NCI-H2227 (cell line): Measurements from ENCODE around the gene MAPK1.
"Not testable (repeated sequence)": the region's sequence is repeated elsewhere in the genome, so short reads cannot be mapped to it uniquely, and the experiment has no call there.

Source experiments
- DNase-seq: peaks from one replicate; lab custom pipeline; 2025; ENCODE audit not compliant: unreplicated experiment; lab: John Stamatoyannopoulos, UW

Gene MAPK1

DNA sequence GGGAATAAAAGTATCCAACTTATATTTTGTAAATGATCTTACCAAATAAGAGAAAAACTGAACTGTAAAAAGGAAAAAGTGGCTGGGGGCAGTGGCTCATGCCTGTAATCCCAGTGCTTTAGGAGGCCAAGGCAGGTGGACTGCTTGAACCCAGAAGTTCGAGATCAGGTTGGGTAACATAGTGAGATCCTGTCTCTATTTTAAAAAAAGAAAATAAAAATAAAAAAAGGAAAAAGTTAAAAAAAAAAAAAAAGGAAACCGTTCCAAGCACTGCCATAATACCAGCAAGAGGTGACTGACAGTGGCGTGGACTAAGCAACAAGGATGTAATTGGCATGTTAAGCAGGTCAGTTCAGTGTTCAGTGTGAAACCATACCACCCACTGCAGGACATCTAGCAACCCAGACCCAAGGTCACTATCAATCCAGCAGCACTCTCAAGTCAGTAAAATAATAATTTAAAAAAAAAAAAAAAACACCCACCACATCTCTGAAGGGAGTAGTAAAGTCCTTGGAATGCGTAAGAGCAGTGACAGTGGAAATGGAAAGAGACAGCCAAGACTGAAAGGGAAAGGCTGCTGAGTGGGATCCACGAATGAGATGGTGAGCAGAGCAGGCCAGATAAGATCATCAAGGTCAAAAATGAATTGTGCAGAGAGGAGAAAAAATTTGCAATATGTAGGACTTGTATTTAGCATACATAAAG lies 43.6 kb downstream of the MAPK1 start:
- no peak for DNase-seq

DNA sequence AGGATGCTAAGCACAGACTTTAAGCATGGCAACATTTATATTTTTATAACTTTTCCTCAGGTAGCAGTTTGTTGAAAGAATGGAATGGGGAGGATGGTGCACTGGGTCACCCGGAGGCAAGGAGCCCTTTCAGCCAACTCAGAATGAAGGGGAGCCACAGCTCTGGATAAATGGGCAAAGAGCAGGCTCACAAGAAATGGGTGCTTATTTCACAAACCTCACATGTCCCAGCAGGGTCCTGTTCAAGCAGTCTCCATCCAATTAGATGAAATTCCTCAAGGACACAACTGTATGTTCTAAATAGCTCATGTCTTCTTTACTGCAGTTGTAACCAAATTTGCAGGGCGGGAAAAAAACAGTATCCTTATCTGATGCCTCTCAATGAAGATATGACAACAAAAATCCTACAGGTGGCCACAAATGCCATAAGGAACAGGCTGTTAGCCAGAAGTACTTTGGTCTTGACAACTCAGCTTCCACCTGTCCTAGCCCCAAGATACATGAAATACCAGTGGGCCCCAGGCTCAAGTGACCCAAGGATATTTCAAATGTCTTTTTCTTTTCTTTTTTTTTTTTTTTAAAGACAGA lies 48.2 kb downstream of the MAPK1 start:
- DNase-seq: no peak

- no peak for DNase-seq
Measured at GRCh38 chr22:21818487-21819182, 48.8 kb downstream of the MAPK1 start.

DNA sequence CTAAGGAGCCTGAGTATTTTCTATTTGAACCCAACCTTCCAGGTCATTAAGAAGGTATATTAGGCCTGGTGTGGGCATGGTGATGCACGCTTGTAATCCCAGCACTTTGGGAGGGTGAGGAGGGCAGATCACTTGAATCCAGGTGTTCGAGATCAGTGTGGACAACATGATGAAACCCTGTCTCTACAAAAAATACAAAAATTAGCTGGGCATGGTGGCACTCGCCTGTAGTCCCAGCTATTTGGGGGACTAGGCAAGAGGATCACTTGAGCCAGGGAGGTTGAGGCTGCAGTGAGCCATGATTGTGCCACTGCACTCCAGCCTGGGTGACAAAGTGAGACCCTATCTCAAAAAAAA lies 50.0 kb downstream of the MAPK1 start:
- DNase-seq: not testable (repeated sequence)

DNA sequence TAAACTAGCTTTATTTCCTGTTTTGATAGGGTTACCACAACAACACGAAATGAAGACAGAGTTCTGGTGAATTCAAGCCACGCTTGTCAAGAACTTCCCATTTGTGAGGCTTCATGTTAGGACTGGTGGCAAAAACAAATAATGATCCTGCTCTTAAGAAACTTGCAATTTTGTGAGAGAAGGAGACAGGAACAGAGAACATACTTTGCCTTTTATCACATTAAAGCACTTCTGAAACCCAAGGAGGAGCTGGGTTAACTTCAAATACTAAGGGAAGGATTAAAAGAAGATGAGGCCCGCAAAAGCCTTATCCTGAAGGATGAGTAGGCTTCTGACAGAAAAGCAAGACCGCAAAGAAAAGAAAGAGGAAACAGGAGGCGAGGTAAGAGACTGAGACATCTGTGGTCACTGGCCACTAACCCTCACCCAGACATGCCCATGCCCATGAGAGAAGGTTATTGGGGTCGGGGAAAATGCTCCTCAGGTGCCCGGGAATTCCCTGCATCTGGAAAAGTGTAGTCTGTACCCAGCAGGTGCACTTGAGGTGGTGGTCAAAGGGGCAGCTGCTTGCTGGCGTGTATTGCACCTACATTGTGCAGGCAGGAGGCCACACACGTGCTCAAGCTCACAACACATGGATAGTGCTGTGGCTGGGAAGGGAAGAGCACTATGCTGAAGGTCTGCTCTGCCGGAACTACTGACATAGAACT lies 50.5 kb downstream of the MAPK1 start:
- DNase-seq: no peak

DNA sequence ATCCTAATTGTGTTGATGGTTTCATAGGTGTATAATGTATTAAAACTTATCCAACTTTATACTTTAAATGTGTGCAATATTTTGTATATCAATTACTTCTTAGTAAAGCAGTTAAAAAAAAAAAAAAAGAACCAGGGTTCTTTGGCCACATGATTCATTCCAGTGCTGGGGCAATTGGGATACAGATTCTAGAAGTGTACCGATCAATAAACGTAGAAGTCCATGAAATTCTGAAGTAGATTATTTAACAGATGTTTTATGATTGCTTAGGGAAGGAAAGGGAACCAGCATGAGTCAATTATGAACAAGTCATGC lies 51.0 kb downstream of the MAPK1 start:
- DNase-seq: no peak

- no peak for DNase-seq
Measured at GRCh38 chr22:21815958-21816357, 51.5 kb downstream of the MAPK1 start.

GRCh38 chr22:21815357-21815756 lies 52.1 kb downstream of the MAPK1 start:
- DNase-seq: no peak

DNA sequence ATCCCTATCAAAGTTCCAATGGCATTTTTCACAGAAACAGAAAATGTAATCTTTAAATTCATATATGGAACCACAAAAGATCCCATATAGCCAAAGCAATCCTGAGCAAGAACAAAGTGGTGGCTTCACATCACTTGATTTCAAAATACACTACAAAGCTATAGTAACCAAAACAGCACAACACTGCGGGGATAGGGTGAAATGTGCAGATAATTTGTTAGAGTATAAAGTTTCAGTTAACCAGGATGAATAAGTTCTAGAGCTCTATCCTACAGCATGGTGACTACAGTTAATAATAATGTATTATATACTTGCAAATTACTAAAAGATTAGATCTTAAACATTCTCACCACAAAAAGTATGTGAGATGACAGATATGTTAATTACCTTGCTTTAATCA lies 55.5 kb downstream of the MAPK1 start:
- DNase-seq: no peak

- DNase-seq: no peak
Measured at GRCh38 chr22:21807544-21808529, 59.6 kb downstream of the MAPK1 start.

GRCh38 chr22:21805325-21805724 lies 62.1 kb downstream of the MAPK1 start:
- DNase-seq: not testable (repeated sequence)

DNA sequence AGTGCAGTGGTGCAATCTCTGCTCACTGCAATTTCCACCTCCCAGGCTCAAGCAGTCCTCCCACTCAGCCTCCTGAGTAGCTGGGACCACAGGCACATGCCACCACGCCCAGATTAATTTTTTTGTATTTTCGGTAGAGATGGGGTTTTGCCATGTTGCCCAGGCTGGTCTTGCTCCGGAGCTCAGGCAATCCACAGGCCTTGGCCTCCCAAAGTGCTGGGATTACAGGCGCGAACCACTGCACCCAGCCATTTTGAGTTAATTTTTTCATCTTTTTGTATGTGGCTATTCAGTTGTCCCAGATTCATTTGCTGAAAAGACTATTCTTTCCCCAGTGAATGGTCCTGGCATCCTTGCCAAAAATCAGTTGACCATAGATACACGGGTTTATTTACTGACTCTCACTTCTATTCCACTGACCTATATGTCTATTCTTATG lies 63.6 kb downstream of the MAPK1 start:
- no peak for DNase-seq

- DNase-seq: no peak
Measured at GRCh38 chr22:21802673-21803072, 64.8 kb downstream of the MAPK1 start.

- no peak for DNase-seq
Measured at GRCh38 chr22:21802056-21802455, 65.4 kb downstream of the MAPK1 start.

DNA sequence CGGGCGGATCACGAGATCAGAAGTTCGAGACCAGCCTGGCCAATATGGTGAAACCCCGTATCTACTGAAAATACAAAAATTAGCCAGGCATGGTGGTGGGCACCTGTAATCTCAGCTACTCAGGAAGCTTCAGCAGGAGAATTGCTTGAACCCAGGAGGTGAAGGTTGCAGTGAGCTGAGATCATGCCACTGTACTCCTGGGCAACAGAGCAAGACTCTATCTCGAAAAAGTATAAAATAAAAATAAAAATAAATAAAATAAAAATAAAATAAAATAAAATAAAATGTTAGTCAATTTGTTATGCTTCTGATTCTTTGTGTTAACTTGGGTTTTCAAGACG lies 66.2 kb downstream of the MAPK1 start:
- not testable (repeated sequence) for DNase-seq

GRCh38 chr22:21800552-21801303 lies 66.7 kb downstream of the MAPK1 start:
- DNase-seq: no peak

DNA sequence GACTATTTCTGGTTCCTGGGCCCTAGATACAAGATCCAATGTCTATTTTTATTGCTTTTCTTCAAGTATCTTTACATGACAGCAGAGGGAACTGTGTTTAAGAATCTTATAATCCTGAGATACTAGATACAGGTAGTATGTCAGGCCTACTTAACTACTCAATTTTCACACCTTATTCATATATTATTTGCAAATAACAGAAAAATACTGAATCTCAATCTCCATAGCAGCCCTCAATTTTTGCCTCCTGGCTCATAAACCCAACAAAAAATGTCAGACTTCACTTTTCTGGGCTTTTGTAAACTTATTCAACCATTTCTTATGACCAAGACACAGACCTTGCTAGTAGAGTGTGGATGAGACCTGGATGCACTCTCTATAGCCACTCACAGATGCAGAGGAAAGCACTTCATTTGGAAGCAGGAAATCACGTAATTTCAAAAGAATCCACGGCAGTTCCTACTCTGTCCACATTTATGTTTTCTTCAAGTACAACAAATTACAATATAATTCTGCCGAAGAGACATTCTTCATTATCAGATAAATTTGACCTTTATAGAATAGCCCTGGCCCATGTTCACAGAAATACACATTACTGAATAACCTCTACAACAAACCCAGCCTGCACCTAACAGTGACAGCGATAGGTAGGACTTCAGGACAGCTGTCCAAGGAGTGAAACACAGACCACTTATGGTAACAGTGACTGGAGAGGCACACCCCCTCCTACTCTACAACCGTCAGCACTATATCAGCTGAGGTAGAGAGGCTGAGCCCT lies 69.8 kb downstream of the MAPK1 start:
- no peak for DNase-seq

GRCh38 chr22:21796863-21797262 lies 70.6 kb downstream of the MAPK1 start:
- no peak for DNase-seq

GRCh38 chr22:21796231-21796630 lies 71.2 kb downstream of the MAPK1 start:
- DNase-seq: no peak
